Caki2 (cell line): ENCODE measurements around the gene PRDM12. TPM values are rescaled to one million over a fixed set of nuclear protein-coding genes. Genes with fewer than 3 reads are reported as not detected.

Experiments
- DNase-seq: peaks from one replicate; pipeline ENCODE4 v3.0.0-alpha.2; 2015; ENCODE audit warnings: low read depth
- in situ Hi-C: cut with HindIII; loops from 2 replicates; pipeline ENCODE4 v1.10.0; 2016; ENCODE audit warnings: low sequenced_read_pairs, low pct_unique_long_range_greater_than_20kb, mixed read lengths
- total RNA-seq: library from RNA; depleted of rRNA; stranded (reverse); fragments of >200 nt; shearing (Covaris generic); gene quantifications from 2 replicates; pipeline ENCODE4 v1.2.3, GENCODE V29; 2014; ENCODE audit warnings: low replicate concordance

The PRDM12 gene
- total RNA-seq, 1 experiment from 2014 or later: not detected

DNA sequence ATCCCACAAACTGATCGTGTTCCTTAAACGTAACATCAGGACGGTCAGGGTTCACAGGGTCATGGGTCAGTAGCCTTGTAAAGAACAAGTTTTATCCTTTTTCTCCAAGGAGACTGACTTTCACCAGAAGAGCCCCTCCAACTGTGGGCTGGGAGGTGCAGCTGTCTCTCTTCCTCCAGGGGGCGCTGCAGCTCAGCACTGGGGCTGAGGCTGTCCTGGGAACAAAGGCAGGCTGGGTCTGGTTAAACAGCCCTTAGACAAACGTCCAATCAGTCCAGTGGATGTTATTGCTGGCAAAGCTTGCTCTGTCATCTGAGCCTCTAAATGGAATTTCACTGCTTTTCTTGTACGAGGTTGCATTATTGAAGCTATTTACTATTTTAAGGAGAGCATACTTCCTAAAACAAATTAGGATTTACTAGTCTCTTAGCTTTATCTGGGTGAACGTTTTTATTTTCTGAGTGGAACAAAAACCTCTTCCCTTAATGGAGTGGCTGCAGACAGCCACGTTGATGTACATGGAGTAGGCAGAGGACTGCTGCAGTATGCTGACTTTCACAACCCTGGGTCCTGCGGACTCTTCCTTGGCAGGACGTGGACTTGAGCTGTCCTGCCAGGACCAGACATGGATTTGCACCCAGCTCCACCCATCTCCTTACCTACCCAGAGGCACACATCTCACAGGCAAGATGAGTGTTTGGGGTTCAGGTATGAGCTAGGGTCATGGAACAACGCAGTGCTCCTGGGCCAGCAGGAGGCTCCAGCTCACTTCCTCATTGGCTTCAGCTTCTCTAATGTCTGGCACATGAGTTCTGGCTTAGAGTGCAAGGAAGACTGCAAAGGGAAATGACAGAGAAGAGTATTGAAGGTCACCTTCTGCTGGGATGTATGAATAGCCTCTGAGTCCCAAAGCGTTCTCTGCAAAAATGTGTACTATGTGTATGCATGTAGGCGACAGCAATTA, 36.9 kb downstream of the PRDM12 start:
- in situ Hi-C loops: no loop called here

DNA sequence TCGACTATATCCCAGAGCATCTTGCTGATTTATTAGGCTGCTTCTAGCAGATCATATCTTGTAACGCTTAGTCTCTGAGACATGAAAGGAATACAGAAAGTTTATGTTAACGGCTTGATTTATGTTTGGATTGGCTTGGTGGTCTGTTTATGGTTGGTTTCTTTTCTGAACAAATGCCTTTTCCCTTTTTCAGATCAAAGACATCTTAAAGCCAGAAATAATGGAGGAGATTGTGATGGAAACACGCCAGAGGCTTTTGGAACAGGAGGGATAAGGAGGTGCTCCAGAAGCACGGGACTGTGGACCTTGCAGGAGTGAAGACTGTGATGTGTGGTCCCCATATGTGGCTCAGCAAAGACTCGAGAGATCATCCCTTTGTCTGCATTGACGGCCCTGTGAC, 39.1 kb downstream of the PRDM12 start:
- no peak for DNase-seq
- in situ Hi-C loops: no loop called here

More for the DNA sequence above, 36.9 kb downstream of the PRDM12 start:
- peak; percentile 54 for DNase-seq

DNA sequence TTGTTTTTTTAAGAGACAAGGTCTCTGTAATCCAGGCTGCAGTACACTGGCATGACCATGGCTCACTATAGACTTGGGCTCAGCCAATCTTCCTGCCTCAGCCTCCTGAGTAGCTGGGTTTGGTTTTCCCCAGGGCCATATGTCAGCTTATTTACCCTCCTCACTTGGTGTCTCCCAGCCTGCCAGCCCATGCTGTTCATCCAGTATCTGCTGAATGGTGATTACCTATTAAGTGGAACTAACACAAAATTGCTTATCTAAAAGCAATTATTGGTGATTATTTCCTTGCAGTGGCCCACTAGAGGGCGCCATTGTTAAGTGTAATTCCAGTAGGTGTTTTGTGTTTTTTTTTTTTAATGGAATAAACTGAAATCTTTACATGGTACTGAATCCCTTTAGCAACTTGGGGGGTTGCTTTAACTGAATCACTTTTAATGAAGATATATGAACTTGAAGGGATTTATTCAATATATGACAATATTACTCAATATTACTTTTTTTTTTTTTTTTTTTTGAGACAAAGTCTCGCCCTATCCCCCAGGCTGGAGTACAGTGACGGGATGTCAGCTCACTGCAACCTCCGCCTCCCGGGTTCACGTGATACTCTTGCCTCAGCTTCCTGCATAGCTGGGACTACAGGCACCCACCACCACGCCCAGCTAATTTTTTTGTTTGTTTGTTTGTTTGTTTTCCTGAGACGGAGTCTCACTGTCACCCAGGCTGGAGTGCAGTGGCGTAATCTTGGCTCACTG, 43.0 kb downstream of the PRDM12 start:
- in situ Hi-C loops: no loop called here
- DNase-seq: peak; percentile 48

DNA sequence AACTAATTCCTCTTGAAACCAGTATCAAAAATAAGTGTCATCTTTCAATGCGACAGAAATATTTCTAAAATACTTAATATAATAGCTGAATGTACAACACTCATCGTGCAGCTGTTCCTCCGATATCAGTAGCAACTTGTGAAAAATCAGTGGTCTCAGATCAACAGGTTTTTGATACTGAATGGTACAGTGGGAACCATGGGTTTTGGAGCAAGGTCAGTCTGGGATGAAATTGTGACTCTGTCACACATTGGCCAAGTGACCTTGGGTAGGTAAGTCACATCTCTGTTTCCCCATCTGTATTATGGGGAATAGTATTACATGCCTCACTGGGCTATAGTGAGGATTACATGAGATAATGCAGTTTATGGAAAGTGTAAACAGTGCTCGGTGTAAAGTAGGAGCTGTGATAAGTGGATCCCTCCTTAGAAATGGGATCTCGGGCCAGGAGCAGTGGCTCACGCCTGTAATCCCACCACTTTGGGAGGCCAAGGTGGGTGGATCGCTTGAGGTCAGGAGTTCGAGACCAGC, 46.5 kb downstream of the PRDM12 start:
- in situ Hi-C loops: no loop called here
- no peak for DNase-seq

DNA sequence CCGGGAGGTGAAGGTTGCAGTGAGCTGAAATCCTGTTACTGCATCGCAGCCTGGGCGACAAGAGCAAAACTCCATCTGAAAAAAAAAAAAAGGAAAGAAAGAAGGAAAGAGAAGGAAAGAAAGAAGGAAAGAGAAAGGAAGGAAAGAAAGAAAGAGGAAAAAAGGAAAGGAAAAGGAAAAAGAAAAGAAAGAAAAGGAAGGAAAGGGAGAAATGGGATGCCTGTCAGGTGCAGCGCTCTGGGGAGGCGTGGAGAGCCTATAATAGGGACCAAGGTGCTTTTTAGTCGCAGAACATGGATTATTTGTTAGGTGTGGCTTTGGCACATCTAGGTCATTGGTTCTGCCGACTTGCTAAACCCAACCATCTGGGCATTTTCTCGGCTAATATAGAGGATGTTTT, 47.1 kb downstream of the PRDM12 start:
- in situ Hi-C loops: no loop called here
- no peak for DNase-seq

DNA sequence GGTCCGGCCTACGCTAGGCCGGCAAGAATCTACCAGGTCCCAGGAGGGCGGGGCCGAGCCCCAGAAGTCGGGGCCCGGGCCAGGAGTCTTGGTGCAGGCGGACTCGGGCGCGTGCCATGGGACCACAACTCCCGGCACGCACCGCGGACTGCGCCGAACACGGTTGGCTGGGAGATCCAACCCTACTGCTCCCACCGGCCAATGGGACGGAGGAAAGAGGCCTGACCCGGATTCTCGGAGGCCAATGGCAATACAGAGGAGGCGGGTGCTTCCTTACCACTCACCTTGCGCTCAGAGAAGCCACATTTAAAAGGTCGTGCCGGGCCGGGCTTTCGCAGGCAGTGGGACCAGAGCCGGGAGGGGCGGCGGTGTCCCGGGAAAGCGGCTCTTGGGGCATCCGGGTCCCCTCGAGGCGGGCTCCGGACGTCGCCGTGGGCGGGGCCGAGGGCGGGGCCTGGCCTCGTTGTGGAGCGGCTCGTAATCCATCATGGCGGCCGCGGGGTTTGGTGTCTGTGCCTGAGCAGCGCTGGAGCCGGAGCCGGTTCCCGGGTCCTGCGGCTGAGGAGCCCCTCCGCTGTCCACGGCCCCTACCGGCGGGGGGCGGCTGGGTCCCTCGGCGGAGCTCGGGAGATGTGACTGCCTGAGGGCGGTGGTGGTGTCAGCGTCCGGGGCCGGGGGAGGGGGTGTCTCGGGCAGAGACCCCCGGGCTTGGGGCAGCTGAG, 48.3 kb downstream of the PRDM12 start:
- DNase-seq: peak; percentile 98
- in situ Hi-C loops: no loop called here

DNA sequence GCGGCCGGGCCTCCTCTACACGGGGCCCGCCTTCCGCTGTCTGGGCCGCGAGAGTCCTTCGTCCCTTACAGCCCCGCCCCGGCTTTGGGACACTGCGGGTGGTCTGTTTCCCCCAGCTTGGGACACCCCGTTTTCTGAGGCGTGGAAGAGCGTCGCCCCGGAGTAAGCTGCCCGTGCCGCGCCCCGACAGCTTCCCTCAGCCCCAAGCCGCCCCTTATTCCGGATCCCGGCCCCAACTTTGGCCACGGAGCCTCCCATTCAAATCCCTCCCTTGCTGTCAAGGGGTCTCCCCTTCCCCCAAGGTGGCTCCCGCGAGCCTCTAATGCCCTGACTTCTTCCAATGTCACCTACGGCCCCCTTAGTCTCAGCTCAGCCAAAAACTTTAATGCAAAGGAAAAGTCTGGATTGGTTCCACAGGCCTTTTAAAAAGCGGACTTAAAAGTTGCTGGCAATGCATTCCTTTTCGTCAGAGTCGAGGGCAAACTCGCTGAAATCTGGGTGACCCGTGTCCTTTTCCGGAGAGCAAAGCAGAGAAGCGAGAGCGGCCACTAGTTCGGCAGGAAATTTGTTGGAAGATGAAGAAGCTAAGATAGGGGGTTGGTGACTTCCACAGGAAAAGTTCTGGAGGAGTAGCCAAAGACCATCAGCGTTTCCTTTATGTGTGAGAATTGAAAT, 49.0 kb downstream of the PRDM12 start:
- in situ Hi-C loops: no loop called here
- DNase-seq: no peak

DNA sequence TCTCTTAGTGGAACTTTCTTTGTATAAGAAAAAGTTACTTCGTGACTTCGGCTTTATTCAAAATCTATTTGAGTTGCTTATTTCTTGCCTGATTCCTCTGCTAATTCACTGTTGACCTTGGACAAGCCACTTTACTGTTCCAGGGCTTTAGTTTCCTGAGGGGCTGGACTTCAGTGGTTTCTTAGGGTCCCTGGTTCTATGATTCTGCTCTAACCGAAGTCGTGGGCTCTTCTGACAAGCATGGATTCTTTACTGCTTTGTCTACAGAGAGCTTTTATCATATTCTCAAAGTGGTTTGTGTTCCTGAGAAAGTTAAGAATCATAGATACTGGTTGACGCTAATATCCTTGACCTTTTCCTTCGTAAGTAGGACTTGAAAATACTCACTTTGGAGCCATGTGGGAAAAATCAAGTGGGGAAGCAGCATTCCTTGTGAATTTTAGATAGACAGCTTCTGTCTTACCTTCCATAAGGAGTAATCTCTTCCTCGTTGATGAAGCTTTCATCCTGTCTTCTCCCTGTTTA, 50.3 kb downstream of the PRDM12 start:
- in situ Hi-C loops: no loop called here
- DNase-seq: no peak

DNA sequence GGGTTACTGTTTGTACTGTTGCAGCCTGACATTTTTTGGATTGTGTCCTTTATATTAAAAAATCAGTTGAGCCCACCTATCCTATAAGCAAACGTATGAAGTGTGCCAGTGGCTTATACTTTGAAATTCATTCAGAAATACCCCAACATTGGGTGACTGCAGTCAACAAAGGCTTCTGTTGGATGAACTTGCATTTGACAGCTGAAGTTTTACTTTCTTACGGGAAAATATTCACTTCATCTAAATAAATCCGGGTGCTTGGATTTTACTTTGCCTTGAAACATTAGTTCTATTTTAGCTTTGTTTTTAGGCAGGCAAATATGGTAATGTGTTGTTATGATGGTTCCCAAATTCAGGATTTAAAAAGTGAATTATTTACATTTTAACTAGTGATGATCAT, 50.9 kb downstream of the PRDM12 start:
- in situ Hi-C loops: no loop called here
- DNase-seq: no peak

DNA sequence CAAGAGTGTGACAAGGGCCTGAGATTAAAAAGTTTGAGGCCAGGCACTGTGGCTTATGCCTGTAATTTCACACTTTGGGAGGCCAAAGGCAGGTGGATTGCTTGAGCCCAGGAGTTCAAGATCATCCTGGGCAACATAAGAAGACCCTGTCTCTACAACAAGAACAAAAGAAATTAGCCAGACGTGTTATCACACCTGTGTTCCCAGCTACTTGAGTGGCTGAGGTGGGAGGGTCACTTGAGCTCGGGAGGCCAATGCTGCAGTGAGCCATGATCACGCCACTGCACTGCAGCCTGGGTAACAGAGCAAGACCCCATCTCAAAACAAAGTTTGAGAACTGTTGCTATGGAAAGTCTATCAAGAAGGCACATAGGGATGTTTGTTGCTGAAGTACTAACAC, 54.2 kb downstream of the PRDM12 start:
- in situ Hi-C loops: no loop called here
- DNase-seq: no peak

DNA sequence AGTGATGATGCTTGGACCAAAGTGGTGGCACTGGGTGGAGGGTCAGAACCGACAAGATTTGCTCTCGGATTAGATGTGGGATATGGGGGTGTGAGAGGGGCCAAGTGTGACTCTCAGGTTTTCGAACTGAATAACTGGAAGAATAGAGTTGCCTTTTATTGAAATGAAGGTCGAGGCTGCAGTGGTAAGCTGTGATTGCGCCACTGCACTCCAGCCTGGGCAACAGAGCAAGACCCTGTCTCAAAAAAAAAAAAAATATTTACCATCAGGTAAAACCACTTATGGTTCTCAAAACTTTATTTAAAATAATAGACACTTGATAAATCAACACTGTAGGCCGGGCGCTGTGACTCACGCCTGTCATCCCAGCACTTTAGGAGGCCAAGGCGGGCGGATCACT, 56.4 kb downstream of the PRDM12 start:
- in situ Hi-C loops: no loop called here
- no peak for DNase-seq

DNA sequence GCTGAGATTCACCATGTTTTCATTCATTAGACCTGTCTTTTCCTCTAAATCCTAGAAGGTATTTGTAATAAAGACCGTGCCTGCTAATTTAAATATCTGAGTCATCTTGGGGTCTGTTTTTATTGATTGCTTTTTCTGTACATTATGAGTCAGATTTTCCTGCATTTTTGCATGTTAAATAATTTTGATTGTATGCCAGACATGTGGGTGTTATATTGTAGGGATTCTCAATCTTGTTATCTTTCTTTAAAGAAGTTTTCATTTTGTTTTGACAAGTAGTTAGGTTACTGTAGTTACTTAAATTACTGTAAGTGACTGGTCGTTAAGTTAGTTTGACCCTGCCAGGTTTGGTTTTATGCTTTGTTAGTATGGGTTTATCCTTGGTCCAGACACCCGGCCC, 64.3 kb downstream of the PRDM12 start:
- DNase-seq: no peak
- in situ Hi-C loops: no loop called here

DNA sequence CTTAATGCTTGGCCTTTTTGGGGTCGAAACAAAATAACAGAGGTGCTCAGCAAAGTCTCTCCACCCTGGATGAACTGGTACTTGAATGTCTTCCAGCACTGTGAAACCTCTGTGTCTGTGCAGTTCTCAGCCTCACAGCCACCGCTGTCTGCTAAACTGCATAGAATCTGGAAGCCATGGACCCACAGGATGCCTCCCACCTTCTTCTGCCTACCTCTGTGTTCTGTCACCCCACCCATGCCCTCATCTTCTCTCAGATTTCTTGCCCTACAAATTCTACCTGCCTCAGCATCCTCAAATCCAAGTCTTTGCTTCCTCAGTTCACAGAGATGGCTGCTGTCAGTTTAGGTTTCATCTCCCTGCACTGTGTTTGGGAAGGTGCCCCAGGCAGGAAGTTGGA, 64.8 kb downstream of the PRDM12 start:
- in situ Hi-C loops: no loop called here
- DNase-seq: no peak

DNA sequence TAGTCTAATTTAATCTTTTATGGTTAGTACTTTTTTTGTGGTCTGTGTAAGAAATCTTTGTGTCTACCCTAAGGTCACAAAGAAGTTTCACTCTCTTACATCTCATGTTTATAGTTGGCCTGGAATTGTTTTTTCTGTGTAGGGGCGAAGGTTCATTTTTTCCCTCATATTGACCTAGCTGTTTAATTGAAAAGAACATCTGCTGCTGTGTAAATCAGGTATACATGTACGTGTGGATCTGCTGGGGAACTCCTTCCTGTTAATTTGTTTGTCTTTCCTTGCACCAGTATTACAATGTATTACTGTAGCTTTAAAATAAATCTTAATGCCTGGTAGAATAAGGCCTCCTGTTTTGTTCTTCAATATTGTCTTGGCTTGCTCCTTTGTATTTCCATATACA, 67.0 kb downstream of the PRDM12 start:
- DNase-seq: no peak
- in situ Hi-C loops: no loop called here

DNA sequence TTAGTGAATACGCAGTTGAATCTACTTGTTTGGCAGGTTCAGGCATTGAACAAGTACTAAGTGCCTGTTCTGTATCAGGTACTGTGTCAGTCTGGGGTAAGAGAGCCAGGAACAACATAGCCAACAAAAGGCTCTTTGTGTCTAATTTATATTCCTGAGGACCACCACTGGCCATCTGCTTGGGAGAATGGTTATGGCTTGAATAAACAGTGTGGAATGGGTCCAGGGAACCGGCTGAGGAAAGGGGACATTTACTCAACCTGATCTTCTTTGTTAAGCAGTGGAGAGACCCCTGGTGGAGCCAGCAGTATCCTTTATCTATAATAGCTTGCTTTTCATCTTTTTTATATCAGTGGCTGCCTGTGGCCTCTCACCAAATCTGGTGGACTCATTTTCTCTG, 67.7 kb downstream of the PRDM12 start:
- DNase-seq: no peak
- in situ Hi-C loops: no loop called here
